VCaP (cell line): ENCODE results near the gene RCC1.
"Not testable (repeated sequence)": the region's sequence is repeated elsewhere in the genome, so short reads cannot be mapped to it uniquely, and the experiment has no call there.

Experiments used
- H3K27ac ChIP-seq: fragments of 450-650 bp; 2 replicates; pipeline ENCODE4 v1.5.1; 2017
- CTCF ChIP-seq: fragments of 450-650 bp; conservative IDR thresholded peaks from 2 replicates; pipeline ENCODE4 v1.5.1; 2017; ENCODE audit warnings: mild to moderate bottlenecking, moderate library complexity

The RCC1 gene

DNA sequence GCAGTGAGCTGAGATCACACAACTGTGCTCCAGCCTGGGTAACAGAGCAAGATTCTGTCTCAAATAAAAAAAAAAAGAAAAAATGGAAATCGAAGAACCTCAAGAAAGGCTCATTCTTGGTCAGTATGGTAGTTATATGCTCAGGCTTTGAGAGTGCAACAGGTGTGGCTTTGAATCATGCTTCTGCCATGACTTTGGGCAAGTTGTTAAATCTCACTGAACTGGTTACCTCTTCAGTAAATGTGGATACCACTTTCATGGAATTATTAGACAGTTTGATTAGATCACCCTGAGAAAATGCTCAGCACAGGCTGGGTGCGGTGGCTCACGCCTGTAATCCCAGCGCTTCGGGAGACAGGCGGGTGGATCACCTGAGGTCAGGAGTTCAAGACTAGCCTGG, 59.9 kb downstream of the RCC1 start:
- H3K27ac ChIP-seq, result no peak overlapping the region
- no peak for TF ChIP-seq CTCF

DNA sequence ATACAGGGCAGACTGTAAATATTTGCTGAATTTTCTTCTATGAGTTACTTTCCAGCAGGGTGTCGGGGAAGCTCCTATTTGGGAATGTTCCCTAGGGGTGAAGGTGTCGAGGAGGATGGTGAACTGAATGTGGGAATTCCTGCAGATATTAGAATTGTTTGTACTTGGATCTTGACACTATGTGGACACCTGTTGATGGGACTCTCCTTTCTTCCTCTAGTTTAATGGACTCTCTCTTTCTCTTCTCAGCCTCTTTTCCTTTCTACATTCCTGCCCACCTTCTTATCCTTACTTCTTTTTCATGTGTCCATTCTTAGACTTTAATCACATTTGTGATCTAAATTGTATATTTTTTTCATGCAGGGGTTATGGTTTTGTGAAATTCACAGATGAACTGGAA, 61.1 kb downstream of the RCC1 start:
- no peak for TF ChIP-seq CTCF
- H3K27ac ChIP-seq, result no peak overlapping the region

GRCh38 chr1:28571911-28572310, 66.1 kb downstream of the RCC1 start:
- no peak overlapping the region for H3K27ac ChIP-seq
- no peak for TF ChIP-seq CTCF

DNA sequence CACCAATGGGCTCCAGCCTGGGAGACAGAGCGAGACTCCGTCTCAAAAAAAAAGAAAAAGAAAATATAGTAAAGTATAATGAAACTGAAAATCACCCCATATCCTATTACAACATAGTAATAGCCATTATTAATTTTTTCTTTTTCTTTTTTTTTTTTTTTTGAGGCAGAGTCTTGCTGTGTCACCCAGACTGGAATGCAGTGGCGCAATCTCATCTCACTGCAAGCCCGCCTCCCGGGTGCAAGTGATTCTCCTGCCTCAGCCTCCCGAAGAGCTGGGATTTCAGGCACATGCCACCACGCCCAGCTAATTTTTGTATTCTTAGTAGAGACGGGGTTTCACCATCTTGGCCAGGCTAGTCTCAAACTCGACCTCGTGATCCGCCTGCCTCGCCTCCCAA, 67.0 kb downstream of the RCC1 start:
- not testable (repeated sequence) for H3K27ac ChIP-seq

GRCh38 chr1:28573564-28573963, 67.7 kb downstream of the RCC1 start:
- no peak for TF ChIP-seq CTCF
- no peak overlapping the region for H3K27ac ChIP-seq

DNA sequence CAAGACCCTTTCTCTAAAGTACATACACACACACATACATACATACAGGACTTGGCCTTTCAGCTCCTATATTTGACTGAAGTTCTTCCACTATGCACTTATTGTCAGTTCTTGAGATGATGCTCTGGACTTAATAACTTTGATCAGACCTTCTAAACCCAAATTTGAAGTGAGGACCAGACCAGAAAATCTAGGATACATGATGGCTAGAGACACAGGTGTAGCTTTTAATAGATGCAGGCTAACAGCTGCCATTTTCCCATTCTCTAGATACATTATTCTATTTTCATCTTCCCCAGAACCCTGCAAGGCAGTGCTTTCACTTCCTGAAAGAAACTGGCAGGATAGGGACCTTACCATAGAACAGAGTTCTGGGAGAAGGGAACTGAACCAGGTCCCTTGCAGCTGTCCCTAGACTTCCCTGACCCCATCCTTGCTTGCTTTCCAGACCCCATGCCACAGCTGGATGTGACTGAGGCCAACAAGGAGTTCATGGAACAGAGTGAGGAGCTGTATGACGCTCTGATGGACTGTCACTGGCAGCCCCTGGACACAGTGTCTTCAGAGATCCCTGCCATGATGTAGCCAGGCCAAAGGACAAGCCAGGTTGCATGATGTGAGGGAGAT, 71.3 kb downstream of the RCC1 start:
- no peak for TF ChIP-seq CTCF
- H3K27ac ChIP-seq, result no peak overlapping the region

DNA sequence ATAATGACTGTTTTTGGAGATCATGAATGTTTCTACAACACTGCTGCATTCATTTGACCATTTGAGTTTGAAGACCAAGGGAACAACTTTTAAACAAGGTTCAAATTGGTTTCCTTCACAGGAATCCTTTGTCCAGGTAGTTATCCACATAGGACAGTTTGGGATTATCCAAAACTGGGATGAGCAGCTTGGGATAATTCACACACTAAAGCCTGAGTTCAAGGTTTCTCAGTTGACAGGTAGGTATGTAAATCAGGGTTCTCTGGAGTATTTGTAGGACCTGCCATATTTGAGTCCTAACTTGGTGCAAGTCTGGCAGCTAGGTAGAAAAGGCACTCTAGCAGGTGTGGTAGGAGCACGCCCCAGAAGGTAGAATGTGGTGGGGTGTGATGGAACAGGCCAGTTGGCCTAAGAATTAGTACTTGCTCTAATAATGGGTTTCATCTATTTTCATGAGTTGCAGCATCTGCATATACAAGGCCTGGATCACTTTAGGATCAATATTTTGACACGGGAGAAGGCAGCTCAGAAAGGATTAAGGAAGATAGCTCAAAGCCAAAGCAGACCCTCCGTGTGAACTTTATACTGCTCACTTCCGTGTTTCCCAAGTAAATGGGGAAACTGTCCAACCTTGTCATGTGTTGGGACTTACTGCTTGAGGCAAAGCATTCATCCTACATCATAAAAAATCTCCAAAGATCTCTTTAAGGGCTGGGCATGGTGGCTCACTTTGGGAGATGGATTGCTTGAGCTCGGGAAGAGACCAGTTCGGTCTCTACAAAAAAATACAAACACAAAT, 72.1 kb downstream of the RCC1 start:
- no peak overlapping the region; the same call in 1 of the 2 replicates for H3K27ac ChIP-seq
- TF ChIP-seq CTCF, result no peak

DNA sequence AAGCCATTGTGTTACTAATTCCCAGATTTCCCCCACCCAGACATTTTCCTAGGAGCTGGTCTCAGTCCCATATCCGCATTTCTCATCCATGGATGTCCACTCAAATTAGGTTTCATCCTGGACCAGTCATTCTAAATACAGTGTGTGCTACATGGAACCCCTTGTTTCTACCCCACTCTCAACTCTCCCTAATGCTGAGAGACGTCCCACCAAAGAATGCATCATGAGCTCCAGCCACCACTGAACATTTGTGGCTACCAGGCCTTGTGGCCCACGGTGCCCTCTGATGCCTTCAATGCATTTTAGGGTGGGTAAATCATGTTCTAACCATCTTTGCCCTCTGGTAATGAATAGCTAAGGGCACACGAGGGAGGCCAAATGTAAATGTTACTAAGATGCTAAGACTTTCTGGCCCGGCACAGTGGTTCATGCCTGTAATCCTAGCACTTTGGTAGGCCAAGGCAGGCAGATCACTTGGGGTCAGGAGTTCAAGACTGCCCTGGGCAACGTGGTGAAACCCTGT, 72.9 kb downstream of the RCC1 start:
- no peak overlapping the region; the same call in none of the 2 replicates for H3K27ac ChIP-seq

More for the DNA sequence above, 72.9 kb downstream of the RCC1 start:
- TF ChIP-seq CTCF, result no peak
